HepG2 (cell line): ENCODE measurements around the gene PITX3. TPM values are rescaled to one million over a fixed set of nuclear protein-coding genes. Genes with fewer than 3 reads are reported as not detected.

Source experiments
- CHD4 ChIP-seq: fragments of 200-600 bp; sonication (generic); IDR thresholded peaks from 2 replicates; pipeline ENCODE4 v1.7.0; 2017; ENCODE audit warnings: mild to moderate bottlenecking, low read length, borderline replicate concordance
- ERF ChIP-seq: IDR thresholded peaks from 2 replicates; pipeline ENCODE4 v1.6.1; 2018; ENCODE audit warnings: missing biosample characterization, missing genetic modification reagents
- KDM5A ChIP-seq: fragments of 200-600 bp; sonication (generic); IDR thresholded peaks from 2 replicates; pipeline ENCODE4 v1.7.0; 2018; ENCODE audit warnings: antibody characterized with exemption, mild to moderate bottlenecking, low read length, borderline replicate concordance
- KLF6 ChIP-seq: IDR thresholded peaks from 2 replicates; pipeline ENCODE4 v1.8.0; 2016; ENCODE audit warnings: missing biosample characterization, missing genetic modification reagents
- MAZ ChIP-seq, 2 experiments: sonication (generic) in 1 of 2; formaldehyde crosslinking in 1 of 2; IDR thresholded peaks; 2 replicates each; pipeline versions ENCODE4 v1.5.0 to v1.6.1; 2012 to 2020; ENCODE audit warnings: low read depth in 2 of 2, mild to moderate bottlenecking in 2 of 2, borderline replicate concordance in 1 of 2, improper control_type of control experiment in 1 of 2, low read length in 1 of 2, missing genetic modification reagents in 1 of 2, moderate library complexity in 1 of 2
- ZNF460 ChIP-seq: sonication (generic); formaldehyde crosslinking; IDR thresholded peaks from 2 replicates; pipeline ENCODE4 v1.5.1; 2020; ENCODE audit warnings: missing genetic modification reagents, mild to moderate bottlenecking, borderline replicate concordance
- ZNF619 ChIP-seq: sonication (generic); formaldehyde crosslinking; IDR thresholded peaks from 2 replicates; pipeline ENCODE4 v1.4.0; 2020; ENCODE audit warnings: mild to moderate bottlenecking, missing genetic modification reagents
- ZNF775 ChIP-seq: sonication (generic); formaldehyde crosslinking; IDR thresholded peaks from 2 replicates; pipeline ENCODE4 v1.4.0; 2020; ENCODE audit warnings: missing genetic modification reagents, mild to moderate bottlenecking, moderate library complexity, borderline replicate concordance
- polyA plus RNA-seq, 8 experiments: library from polyadenylated mRNA; depleted of rRNA in 3 of 8; stranded (reverse) in 7 of 8; unstranded in 1 of 8; fragments of >200 nt; fragmentation: Illumina TruSeq in 4 of 8; extraction: Trizol in 4 of 8; gene quantifications; 2 replicates each; pipeline versions ENCODE4 v1.2.1 to v1.2.3, GENCODE V29; 2011 to 2016; ENCODE audit warnings: low read depth in 4 of 8, missing spikeins in 1 of 8, mixed read lengths in 1 of 8; ENCODE audit not compliant: insufficient read depth in 1 of 8
- total RNA-seq, 5 experiments: library from RNA; depleted of rRNA; stranded (reverse); fragments of >200 nt; fragmentation: Illumina TruSeq; extraction: Trizol; gene quantifications; 2 replicates each; pipeline ENCODE4 v1.2.3, GENCODE V29; 2016; ENCODE audit warnings: low read depth in 1 of 5
- TF ChIP-seq, protein P1 (sequence below): sonication (generic); formaldehyde crosslinking; IDR thresholded peaks from 2 replicates; pipeline ENCODE4 v1.4.0; 2020; ENCODE audit warnings: missing genetic modification reagents
- TF ChIP-seq, protein P2 (sequence below): IDR thresholded peaks from 2 replicates; pipeline ENCODE4 v1.6.1; 2016
- TF ChIP-seq, protein P3 (sequence below): sonication (generic); formaldehyde crosslinking; IDR thresholded peaks from 2 replicates; pipeline ENCODE4 v1.4.0; 2020; ENCODE audit warnings: mild to moderate bottlenecking, low read depth, missing genetic modification reagents
- TF ChIP-seq, protein P4 (sequence below): sonication (generic); formaldehyde crosslinking; IDR thresholded peaks from 2 replicates; pipeline ENCODE4 v1.4.0; 2020; ENCODE audit warnings: mild to moderate bottlenecking, missing genetic modification reagents, borderline replicate concordance
- TF ChIP-seq, protein P5 (sequence below): sonication (generic); formaldehyde crosslinking; conservative IDR thresholded peaks from 2 replicates; pipeline ENCODE4 v1.8.0; 2022; ENCODE audit warnings: low read depth, missing genetic modification reagents
- TF ChIP-seq, protein P6 (sequence below): sonication (generic); formaldehyde crosslinking; IDR thresholded peaks from 2 replicates; pipeline ENCODE4 v1.4.0; 2020; ENCODE audit warnings: missing genetic modification reagents, mild to moderate bottlenecking, borderline replicate concordance
- TF ChIP-seq, protein P7 (sequence below): sonication (generic); formaldehyde crosslinking; IDR thresholded peaks from 2 replicates; pipeline ENCODE4 v1.8.0; 2022; ENCODE audit warnings: mild to moderate bottlenecking, missing genetic modification reagents, moderate library complexity

PITX3 gene
- total and polyA plus RNA-seq, 2 of the 13 experiments (the other 11 are each of a cell fraction or from before 2014, with no cell fraction given), result not detected

DNA sequence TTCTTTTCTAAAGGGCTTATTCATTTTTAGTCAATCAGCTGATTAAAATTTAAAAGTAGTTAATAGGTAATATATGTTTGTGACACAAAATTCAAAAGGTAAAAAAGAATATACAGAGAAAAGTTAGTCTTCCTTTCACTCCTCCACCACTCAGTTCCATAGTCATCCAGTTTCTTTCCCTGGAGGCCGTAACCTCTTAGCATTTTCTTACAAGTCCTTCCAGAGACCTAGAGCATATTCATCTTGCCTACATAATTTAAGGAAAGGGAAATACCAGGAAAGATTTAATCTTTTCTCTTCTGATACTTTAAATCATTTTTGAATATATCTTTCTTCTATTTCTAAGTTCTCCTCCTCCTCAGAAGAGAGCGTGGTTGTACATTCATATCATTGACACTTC lies 14.1 kb upstream of the PITX3 start (continued):
- no peak for TF ChIP-seq MAZ (IDR thresholded peaks at IDR 0.05; ENCODE audit: borderline replicate concordance, low read depth, low read length)
- TF ChIP-seq MAZ (CRISPR knock-in tag; IDR thresholded peaks at IDR 0.05; ENCODE audit: low read depth), result no peak
- no peak for TF ChIP-seq ZNF775 (CRISPR knock-in tag)
- no peak for TF ChIP-seq ERF
- TF ChIP-seq ZNF460, result no peak
- no peak for TF ChIP-seq ZNF619 (CRISPR knock-in tag)
- TF ChIP-seq KDM5A, result no peak
- TF ChIP-seq, protein P1, sequence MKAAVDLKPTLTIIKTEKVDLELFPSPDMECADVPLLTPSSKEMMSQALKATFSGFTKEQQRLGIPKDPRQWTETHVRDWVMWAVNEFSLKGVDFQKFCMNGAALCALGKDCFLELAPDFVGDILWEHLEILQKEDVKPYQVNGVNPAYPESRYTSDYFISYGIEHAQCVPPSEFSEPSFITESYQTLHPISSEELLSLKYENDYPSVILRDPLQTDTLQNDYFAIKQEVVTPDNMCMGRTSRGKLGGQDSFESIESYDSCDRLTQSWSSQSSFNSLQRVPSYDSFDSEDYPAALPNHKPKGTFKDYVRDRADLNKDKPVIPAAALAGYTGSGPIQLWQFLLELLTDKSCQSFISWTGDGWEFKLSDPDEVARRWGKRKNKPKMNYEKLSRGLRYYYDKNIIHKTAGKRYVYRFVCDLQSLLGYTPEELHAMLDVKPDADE, result no peak
- TF ChIP-seq, protein P2, sequence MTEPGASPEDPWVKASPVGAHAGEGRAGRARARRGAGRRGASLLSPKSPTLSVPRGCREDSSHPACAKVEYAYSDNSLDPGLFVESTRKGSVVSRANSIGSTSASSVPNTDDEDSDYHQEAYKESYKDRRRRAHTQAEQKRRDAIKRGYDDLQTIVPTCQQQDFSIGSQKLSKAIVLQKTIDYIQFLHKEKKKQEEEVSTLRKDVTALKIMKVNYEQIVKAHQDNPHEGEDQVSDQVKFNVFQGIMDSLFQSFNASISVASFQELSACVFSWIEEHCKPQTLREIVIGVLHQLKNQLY, result no peak
- TF ChIP-seq, protein P3, sequence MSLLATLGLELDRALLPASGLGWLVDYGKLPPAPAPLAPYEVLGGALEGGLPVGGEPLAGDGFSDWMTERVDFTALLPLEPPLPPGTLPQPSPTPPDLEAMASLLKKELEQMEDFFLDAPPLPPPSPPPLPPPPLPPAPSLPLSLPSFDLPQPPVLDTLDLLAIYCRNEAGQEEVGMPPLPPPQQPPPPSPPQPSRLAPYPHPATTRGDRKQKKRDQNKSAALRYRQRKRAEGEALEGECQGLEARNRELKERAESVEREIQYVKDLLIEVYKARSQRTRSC, result no peak
- TF ChIP-seq CHD4, result no peak
- TF ChIP-seq, protein P4, sequence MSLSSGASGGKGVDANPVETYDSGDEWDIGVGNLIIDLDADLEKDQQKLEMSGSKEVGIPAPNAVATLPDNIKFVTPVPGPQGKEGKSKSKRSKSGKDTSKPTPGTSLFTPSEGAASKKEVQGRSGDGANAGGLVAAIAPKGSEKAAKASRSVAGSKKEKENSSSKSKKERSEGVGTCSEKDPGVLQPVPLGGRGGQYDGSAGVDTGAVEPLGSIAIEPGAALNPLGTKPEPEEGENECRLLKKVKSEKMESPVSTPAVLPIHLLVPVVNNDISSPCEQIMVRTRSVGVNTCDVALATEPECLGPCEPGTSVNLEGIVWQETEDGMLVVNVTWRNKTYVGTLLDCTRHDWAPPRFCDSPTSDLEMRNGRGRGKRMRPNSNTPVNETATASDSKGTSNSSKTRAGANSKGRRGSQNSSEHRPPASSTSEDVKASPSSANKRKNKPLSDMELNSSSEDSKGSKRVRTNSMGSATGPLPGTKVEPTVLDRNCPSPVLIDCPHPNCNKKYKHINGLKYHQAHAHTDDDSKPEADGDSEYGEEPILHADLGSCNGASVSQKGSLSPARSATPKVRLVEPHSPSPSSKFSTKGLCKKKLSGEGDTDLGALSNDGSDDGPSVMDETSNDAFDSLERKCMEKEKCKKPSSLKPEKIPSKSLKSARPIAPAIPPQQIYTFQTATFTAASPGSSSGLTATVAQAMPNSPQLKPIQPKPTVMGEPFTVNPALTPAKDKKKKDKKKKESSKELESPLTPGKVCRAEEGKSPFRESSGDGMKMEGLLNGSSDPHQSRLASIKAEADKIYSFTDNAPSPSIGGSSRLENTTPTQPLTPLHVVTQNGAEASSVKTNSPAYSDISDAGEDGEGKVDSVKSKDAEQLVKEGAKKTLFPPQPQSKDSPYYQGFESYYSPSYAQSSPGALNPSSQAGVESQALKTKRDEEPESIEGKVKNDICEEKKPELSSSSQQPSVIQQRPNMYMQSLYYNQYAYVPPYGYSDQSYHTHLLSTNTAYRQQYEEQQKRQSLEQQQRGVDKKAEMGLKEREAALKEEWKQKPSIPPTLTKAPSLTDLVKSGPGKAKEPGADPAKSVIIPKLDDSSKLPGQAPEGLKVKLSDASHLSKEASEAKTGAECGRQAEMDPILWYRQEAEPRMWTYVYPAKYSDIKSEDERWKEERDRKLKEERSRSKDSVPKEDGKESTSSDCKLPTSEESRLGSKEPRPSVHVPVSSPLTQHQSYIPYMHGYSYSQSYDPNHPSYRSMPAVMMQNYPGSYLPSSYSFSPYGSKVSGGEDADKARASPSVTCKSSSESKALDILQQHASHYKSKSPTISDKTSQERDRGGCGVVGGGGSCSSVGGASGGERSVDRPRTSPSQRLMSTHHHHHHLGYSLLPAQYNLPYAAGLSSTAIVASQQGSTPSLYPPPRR, result no peak
- TF ChIP-seq, protein P5, sequence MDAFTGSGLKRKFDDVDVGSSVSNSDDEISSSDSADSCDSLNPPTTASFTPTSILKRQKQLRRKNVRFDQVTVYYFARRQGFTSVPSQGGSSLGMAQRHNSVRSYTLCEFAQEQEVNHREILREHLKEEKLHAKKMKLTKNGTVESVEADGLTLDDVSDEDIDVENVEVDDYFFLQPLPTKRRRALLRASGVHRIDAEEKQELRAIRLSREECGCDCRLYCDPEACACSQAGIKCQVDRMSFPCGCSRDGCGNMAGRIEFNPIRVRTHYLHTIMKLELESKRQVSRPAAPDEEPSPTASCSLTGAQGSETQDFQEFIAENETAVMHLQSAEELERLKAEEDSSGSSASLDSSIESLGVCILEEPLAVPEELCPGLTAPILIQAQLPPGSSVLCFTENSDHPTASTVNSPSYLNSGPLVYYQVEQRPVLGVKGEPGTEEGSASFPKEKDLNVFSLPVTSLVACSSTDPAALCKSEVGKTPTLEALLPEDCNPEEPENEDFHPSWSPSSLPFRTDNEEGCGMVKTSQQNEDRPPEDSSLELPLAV (CRISPR knock-in tag), result no peak
- TF ChIP-seq, protein P6, sequence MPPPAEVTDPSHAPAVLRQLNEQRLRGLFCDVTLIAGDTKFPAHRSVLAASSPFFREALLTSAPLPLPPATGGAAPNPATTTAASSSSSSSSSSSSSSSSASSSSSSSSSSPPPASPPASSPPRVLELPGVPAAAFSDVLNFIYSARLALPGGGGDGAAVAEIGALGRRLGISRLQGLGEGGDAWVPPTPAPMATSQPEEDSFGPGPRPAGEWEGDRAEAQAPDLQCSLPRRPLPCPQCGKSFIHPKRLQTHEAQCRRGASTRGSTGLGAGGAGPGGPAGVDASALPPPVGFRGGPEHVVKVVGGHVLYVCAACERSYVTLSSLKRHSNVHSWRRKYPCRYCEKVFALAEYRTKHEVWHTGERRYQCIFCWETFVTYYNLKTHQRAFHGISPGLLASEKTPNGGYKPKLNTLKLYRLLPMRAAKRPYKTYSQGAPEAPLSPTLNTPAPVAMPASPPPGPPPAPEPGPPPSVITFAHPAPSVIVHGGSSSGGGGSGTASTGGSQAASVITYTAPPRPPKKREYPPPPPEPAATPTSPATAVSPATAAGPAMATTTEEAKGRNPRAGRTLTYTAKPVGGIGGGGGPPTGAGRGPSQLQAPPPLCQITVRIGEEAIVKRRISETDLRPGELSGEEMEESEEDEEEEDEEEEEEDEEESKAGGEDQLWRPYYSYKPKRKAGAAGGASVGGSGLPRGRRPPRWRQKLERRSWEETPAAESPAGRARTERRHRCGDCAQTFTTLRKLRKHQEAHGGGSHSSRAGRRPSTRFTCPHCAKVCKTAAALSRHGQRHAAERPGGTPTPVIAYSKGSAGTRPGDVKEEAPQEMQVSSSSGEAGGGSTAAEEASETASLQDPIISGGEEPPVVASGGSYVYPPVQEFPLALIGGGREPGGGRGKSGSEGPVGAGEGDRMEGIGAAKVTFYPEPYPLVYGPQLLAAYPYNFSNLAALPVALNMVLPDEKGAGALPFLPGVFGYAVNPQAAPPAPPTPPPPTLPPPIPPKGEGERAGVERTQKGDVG (CRISPR knock-in tag), result no peak
- no peak for TF ChIP-seq KLF6 (CRISPR knock-in tag)
- TF ChIP-seq, protein P7, sequence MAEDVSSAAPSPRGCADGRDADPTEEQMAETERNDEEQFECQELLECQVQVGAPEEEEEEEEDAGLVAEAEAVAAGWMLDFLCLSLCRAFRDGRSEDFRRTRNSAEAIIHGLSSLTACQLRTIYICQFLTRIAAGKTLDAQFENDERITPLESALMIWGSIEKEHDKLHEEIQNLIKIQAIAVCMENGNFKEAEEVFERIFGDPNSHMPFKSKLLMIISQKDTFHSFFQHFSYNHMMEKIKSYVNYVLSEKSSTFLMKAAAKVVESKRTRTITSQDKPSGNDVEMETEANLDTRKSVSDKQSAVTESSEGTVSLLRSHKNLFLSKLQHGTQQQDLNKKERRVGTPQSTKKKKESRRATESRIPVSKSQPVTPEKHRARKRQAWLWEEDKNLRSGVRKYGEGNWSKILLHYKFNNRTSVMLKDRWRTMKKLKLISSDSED (CRISPR knock-in tag), result no peak
